ENCODE measurements around the gene DDX47. TPM values are rescaled to one million over a fixed set of nuclear protein-coding genes. Genes with fewer than 3 reads are reported as not detected.
A peak's percentile ranks its signal among the peaks of the same experiment; 100 is the strongest.
"Not testable (repeated sequence)": the region's sequence is repeated elsewhere in the genome, so short reads cannot be mapped to it uniquely, and the experiment has no call there.

DDX47 gene
- total and polyA plus RNA-seq, 9 of the 15 experiments (the other 6 are each of a cell fraction or from before 2014, with no cell fraction given), result 39.4 to 186 (median 64.4) TPM

DNA sequence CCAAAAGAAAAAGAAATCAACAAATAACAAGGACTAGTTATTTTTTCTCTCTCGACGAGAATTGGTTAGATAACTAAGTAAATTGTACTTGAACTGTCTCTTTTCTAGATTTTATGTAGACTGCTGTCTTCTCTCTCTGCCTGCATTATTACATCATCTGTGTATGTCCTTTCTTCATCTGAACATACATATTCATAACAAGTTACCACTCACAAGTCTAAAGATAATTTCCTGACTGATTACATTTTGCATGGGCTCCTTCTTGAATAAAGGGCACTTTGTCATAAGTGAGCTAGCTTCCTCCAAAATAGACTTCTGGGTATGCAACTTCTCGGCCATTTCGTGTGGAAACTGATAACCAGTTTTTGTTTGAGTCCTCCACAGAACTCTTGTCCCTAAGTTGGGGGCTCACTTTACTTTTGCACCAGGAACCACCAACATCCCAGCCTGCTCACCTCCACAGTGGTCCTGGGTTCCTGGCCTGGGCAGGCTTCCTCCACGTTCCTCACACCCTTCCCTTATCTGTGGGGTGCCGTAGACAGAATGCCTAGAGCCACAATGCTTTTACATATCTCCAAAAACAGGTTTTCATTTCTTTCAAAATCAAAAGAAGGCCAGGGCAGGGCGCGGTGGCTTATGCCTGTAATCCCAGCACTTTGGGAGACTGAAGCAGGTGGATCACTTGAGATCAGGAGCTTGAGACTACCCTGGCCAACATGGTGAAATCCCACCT lies 6.2 kb upstream of the DDX47 start (continued):
- TF ChIP-seq ZBTB11 (CRISPR knock-in tag; IDR thresholded peaks at IDR 0.05) (0 out of 6 replicates have a peak, but pooled peaks of 1 of the 3 experiments have one; percentile 18), TEAD4 (IDR thresholded peaks at IDR 0.05; ENCODE audit: low read length) (peak; percentile 40), TEAD4 (CRISPR knock-in tag; IDR thresholded peaks at IDR 0.05; ENCODE audit: borderline replicate concordance) (no peak), ID3 (CRISPR knock-in tag; IDR thresholded peaks at IDR 0.05) (no peak), ID3 (tag; IDR thresholded peaks at IDR 0.05) (no peak), TBL1XR1 (IDR thresholded peaks at IDR 0.05; ENCODE audit: low read length in 2 of 2) (no peak), CEBPG (CRISPR knock-in tag; IDR thresholded peaks at IDR 0.05) (no peak), CEBPG (tag; conservative IDR thresholded peaks at IDR 0.05 in 1 of 2, IDR thresholded peaks at IDR 0.05 in 1 of 2) (peak; percentile 32 to 75; a peak in 3 of 4 replicates)

DNA sequence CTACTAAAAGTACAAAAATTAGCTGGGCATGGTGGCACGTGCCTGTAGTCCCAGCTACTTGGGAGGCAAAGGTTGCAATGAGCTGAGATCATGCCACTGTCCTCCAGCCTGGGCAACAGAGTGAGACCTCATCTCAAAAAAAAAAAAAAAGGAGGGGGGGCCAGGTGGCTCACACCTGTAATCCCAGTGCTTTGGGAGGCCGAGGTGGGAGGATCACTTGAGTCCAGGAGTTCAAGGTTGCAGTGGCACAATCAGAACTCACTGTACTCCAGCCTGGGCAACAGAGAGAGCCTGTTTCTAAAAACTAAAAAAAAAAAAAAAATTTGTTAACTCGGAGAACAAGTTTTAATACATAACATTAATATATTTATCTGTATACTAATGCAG lies 5.6 kb upstream of the DDX47 start:
- ATAC-seq; H3K9me3 ChIP-seq (replicated peaks; ENCODE audit: control insufficient read depth, insufficient read depth, low read depth, low read length); H3K27me3 ChIP-seq (ENCODE audit: control insufficient read depth in 2 of 2, insufficient read depth in 2 of 2, low read length in 2 of 2); in situ Hi-C loops (cut with MboI); H3K4me3 ChIP-seq; H3K27ac ChIP-seq (ENCODE audit: extremely low read depth, low read depth, low read length); H3K9me1 ChIP-seq (ENCODE audit: control insufficient read depth, insufficient read depth, low read length); H3K4me2 ChIP-seq (ENCODE audit: insufficient read depth, low read length); FAIRE-seq; H3K9ac ChIP-seq (ENCODE audit: insufficient read depth in 1 of 2, low read depth in 2 of 2, low read length in 2 of 2); intact Hi-C loops (cut with micrococcal nuclease); CTCF ChIA-PET (ENCODE audit: low intra/inter-chr PET ratio); DNase-seq (ENCODE audit: extremely low read depth in 1 of 4, low spot score in 3 of 4); BruUV-seq (replicated peaks); H2AFZ ChIP-seq (ENCODE audit: low read depth, low read length); H3K79me2 ChIP-seq (ENCODE audit: control insufficient read depth, insufficient read depth, low read length); H3K36me3 ChIP-seq (ENCODE audit: control insufficient read depth, insufficient read depth, low read length); H4K20me1 ChIP-seq (replicated peaks; ENCODE audit: control insufficient read depth, insufficient read depth, low read length): not testable (repeated sequence)
- WGBS (ENCODE audit: insufficient coverage, low coverage, missing lambda C conversion rate), result 39% methylated on average over 2 of the region's 3 CpGs
- POLR2A ChIA-PET, result interaction anchor here (0.6 kb wide), 1 partner anchor 384 kb away, joined by 3 read pairs; no protein-coding TSS in a partner anchor
- H3K4me1 ChIP-seq (replicated peaks in 1 of 2; ENCODE audit: control insufficient read depth in 2 of 2, insufficient read depth in 2 of 2, low read length in 2 of 2), result peaks cover 8 to 29% of the 10 kb centered on the region in 2 experiments
